HepG2 (cell line): Measurements from ENCODE around the gene DNAJC5. TPM values are rescaled to one million over a fixed set of nuclear protein-coding genes. Genes with fewer than 3 reads are reported as not detected.
A peak's percentile ranks its signal among the peaks of the same experiment; 100 is the strongest.

Experiments
- AKAP8 ChIP-seq: sonication (generic); formaldehyde crosslinking; IDR thresholded peaks from 2 replicates; pipeline ENCODE4 v1.5.1; 2020; ENCODE audit warnings: mild to moderate bottlenecking, missing genetic modification reagents
- FOXO1 ChIP-seq: sonication (generic); formaldehyde crosslinking; IDR thresholded peaks from 2 replicates; pipeline ENCODE4 v1.4.0; 2020; ENCODE audit warnings: missing genetic modification reagents
- HBP1 ChIP-seq: IDR thresholded peaks from 2 replicates; pipeline ENCODE4 v1.6.1; 2016; ENCODE audit warnings: low read depth, control low read depth
- NFRKB ChIP-seq: fragments of 450-650 bp; IDR thresholded peaks from 2 replicates; pipeline ENCODE4 v1.6.1; 2017
- NR2F1 ChIP-seq, 2 experiments: fragments of 450-650 bp in 1 of 2; formaldehyde crosslinking in 1 of 2; IDR thresholded peaks; 2 replicates each; pipeline versions ENCODE4 v1.5.0 to v1.6.1; 2016 to 2020; ENCODE audit warnings: mild to moderate bottlenecking in 1 of 2, missing compliant biosample characterization in 1 of 2, missing genetic modification reagents in 1 of 2, moderate library complexity in 1 of 2
- SKIL ChIP-seq: sonication (generic); formaldehyde crosslinking; IDR thresholded peaks from 2 replicates; pipeline ENCODE4 v1.8.0; 2022; ENCODE audit warnings: missing genetic modification reagents, mild to moderate bottlenecking, moderate library complexity, borderline replicate concordance
- XRCC5 ChIP-seq: fragments of 200-400 bp; formaldehyde crosslinking; optimal IDR thresholded peaks from 2 replicates; pipeline ENCODE3; 2017; ENCODE audit warnings: mild to moderate bottlenecking, low read length
- ZMYM2 ChIP-seq: sonication (generic); formaldehyde crosslinking; IDR thresholded peaks from 2 replicates; pipeline ENCODE4 v1.8.0; 2022; ENCODE audit warnings: mild to moderate bottlenecking, missing genetic modification reagents
- ZMYM4 ChIP-seq: sonication (generic); formaldehyde crosslinking; IDR thresholded peaks from 2 replicates; pipeline ENCODE4 v1.8.1; 2023; ENCODE audit warnings: mild to moderate bottlenecking, missing genetic modification reagents
- ZNF234 ChIP-seq: sonication (generic); formaldehyde crosslinking; conservative IDR thresholded peaks from 2 replicates; pipeline ENCODE4 v1.5.1; 2020; ENCODE audit warnings: mild to moderate bottlenecking, missing genetic modification reagents
- ZNF331 ChIP-seq: sonication (generic); formaldehyde crosslinking; IDR thresholded peaks from 2 replicates; pipeline ENCODE4 v1.4.0; 2020; ENCODE audit warnings: missing genetic modification reagents
- ZNF367 ChIP-seq: sonication (generic); formaldehyde crosslinking; IDR thresholded peaks from 2 replicates; pipeline ENCODE4 v1.4.0; 2020; ENCODE audit warnings: missing genetic modification reagents, borderline replicate concordance
- ZNF430 ChIP-seq: sonication (generic); formaldehyde crosslinking; IDR thresholded peaks from 2 replicates; pipeline ENCODE4 v1.9.0; 2021; ENCODE audit warnings: mild to moderate bottlenecking, missing genetic modification reagents
- ZNF597 ChIP-seq: sonication (generic); formaldehyde crosslinking; IDR thresholded peaks from 2 replicates; pipeline ENCODE4 v1.5.0; 2020; ENCODE audit warnings: missing genetic modification reagents
- polyA plus RNA-seq, 8 experiments: library from polyadenylated mRNA; depleted of rRNA in 3 of 8; stranded (reverse) in 7 of 8; unstranded in 1 of 8; fragments of >200 nt; fragmentation: Illumina TruSeq in 4 of 8; extraction: Trizol in 4 of 8; gene quantifications; 2 replicates each; pipeline versions ENCODE4 v1.2.1 to v1.2.3, GENCODE V29; 2011 to 2016; ENCODE audit warnings: low read depth in 4 of 8, missing spikeins in 1 of 8, mixed read lengths in 1 of 8; ENCODE audit not compliant: insufficient read depth in 1 of 8
- total RNA-seq, 5 experiments: library from RNA; depleted of rRNA; stranded (reverse); fragments of >200 nt; fragmentation: Illumina TruSeq; extraction: Trizol; gene quantifications; 2 replicates each; pipeline ENCODE4 v1.2.3, GENCODE V29; 2016; ENCODE audit warnings: low read depth in 1 of 5
- TF ChIP-seq, protein P1 (sequence below): sonication (generic); formaldehyde crosslinking; IDR thresholded peaks from 2 replicates; pipeline ENCODE4 v1.4.0; 2020; ENCODE audit warnings: low read depth, missing genetic modification reagents
- TF ChIP-seq, protein P2 (sequence below): sonication (generic); formaldehyde crosslinking; IDR thresholded peaks from 2 replicates; pipeline ENCODE4 v1.8.0; 2022; ENCODE audit warnings: mild to moderate bottlenecking, missing genetic modification reagents, moderate library complexity
- TF ChIP-seq, protein P3 (sequence below): sonication (generic); formaldehyde crosslinking; IDR thresholded peaks from 2 replicates; pipeline ENCODE4 v1.5.1; 2020; ENCODE audit warnings: mild to moderate bottlenecking, missing genetic modification reagents, borderline replicate concordance

Gene DNAJC5
- total and polyA plus RNA-seq, 2 of the 13 experiments (the other 11 are each of a cell fraction or from before 2014, with no cell fraction given): 42.8 to 64.5 TPM

GRCh38 chr20:63955827-63956663, 61.1 kb downstream of the DNAJC5 start, which contains the start of gene UCKL1 (continued):
- TF ChIP-seq, protein P1, sequence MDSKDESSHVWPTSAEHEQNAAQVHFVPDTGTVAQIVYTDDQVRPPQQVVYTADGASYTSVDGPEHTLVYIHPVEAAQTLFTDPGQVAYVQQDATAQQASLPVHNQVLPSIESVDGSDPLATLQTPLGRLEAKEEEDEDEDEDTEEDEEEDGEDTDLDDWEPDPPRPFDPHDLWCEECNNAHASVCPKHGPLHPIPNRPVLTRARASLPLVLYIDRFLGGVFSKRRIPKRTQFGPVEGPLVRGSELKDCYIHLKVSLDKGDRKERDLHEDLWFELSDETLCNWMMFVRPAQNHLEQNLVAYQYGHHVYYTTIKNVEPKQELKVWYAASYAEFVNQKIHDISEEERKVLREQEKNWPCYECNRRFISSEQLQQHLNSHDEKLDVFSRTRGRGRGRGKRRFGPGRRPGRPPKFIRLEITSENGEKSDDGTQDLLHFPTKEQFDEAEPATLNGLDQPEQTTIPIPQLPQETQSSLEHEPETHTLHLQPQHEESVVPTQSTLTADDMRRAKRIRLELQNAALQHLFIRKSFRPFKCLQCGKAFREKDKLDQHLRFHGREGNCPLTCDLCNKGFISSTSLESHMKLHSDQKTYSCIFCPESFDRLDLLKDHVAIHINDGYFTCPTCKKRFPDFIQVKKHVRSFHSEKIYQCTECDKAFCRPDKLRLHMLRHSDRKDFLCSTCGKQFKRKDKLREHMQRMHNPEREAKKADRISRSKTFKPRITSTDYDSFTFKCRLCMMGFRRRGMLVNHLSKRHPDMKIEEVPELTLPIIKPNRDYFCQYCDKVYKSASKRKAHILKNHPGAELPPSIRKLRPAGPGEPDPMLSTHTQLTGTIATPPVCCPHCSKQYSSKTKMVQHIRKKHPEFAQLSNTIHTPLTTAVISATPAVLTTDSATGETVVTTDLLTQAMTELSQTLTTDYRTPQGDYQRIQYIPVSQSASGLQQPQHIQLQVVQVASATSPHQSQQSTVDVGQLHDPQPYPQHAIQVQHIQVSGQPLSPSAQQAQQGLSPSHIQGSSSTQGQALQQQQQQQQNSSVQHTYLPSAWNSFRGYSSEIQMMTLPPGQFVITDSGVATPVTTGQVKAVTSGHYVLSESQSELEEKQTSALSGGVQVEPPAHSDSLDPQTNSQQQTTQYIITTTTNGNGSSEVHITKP (CRISPR knock-in tag): peak; percentile 90
- TF ChIP-seq FOXO1 (CRISPR knock-in tag) (peak; percentile 71), NFRKB (no peak), ZMYM4 (CRISPR knock-in tag) (peak; percentile 92), NR2F1 (CRISPR knock-in tag; IDR thresholded peaks at IDR 0.05) (peak; percentile 67 to 87), ZNF367 (CRISPR knock-in tag) (peak; percentile 95), ZNF597 (CRISPR knock-in tag) (no peak; the same call in none of the 2 replicates), ZNF430 (CRISPR knock-in tag) (peak; percentile 99), HBP1 (CRISPR knock-in tag) (peak; percentile 96), XRCC5 (peak; percentile 92), ZNF331 (peak; percentile 95), ZNF234 (CRISPR knock-in tag) (peak; percentile 99), AKAP8 (peak; percentile 100), SKIL (CRISPR knock-in tag) (peak; percentile 89), ZMYM2 (CRISPR knock-in tag) (peak; percentile 65; the same call in 1 of the 2 replicates)
- TF ChIP-seq, protein P2, sequence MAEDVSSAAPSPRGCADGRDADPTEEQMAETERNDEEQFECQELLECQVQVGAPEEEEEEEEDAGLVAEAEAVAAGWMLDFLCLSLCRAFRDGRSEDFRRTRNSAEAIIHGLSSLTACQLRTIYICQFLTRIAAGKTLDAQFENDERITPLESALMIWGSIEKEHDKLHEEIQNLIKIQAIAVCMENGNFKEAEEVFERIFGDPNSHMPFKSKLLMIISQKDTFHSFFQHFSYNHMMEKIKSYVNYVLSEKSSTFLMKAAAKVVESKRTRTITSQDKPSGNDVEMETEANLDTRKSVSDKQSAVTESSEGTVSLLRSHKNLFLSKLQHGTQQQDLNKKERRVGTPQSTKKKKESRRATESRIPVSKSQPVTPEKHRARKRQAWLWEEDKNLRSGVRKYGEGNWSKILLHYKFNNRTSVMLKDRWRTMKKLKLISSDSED (CRISPR knock-in tag): no peak
- TF ChIP-seq, protein P3, sequence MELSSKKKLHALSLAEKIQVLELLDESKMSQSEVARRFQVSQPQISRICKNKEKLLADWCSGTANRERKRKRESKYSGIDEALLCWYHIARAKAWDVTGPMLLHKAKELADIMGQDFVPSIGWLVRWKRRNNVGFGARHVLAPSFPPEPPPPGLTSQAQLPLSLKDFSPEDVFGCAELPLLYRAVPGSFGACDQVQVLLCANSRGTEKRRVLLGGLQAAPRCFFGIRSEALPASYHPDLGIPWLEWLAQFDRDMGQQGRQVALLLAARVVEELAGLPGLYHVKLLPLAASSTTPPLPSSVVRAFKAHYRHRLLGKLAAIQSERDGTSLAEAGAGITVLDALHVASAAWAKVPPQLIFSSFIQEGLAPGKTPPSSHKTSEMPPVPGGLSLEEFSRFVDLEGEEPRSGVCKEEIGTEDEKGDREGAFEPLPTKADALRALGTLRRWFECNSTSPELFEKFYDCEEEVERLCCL: peak; percentile 50; the same call in 1 of the 2 replicates
